ENCODE results near the gene MRTFA.
A peak's percentile ranks its signal among the peaks of the same experiment; 100 is the strongest.
"Not testable (repeated sequence)": the region's sequence is repeated elsewhere in the genome, so short reads cannot be mapped to it uniquely, and the experiment has no call there.

The MRTFA gene

DNA sequence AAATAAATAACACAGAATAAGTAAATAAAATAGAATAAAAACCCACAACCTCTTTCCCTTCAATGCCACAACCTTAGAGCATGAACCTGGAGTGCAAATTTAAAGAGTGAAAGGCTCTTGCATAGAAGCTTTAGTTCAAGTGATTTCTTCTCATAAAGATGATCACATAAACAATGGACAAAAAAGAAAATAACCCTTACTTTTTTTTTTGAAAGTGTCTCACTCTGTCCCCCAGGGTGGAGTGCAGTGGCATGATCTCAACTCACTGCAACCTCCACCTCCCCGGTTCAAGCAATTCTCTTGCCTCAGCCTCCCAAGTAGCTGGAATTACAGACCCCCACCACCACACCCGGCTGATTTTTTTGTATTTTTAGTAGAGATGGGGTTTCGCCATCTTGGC, 10.7 kb downstream of the MRTFA start:
- DNase-seq = not testable (repeated sequence)

DNA sequence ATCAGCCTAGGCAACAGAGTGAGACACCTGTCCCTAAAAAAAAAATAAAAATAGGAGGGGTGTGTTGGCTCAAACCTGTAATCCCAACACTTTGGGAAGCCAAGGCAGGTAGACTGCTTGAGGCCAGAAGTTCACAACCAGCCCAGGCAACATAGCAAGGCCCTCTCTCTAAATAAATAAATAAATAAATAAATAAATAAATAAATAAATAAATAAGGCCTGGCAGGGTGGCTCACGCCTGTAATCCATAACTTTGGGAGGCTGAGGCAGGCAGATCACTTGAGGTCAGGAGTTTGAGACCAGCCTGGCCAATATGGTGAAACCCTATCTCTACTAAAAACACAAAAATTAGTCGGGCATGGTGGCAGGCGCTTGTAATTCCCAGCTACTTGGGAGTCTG, 11.2 kb downstream of the MRTFA start:
- DNase-seq = not testable (repeated sequence)

DNA sequence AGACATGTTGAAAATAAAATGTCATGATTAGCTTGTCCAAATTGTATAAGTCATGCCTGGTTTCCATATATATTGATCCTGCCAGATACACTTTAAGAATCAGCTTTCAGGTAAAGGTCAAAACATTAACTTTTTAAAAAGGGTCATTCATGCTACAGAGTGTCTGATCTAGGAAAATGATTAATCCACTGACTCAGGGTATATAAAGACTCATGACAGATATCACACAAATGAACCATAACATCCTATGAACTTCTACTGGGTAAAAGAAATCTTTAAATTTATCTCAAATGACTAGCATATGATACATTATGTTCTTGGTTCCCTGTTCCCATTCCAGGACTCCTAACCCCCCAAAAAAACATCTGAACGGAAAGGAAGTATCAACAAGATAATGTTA, 11.7 kb downstream of the MRTFA start:
- DNase-seq = no peak

DNA sequence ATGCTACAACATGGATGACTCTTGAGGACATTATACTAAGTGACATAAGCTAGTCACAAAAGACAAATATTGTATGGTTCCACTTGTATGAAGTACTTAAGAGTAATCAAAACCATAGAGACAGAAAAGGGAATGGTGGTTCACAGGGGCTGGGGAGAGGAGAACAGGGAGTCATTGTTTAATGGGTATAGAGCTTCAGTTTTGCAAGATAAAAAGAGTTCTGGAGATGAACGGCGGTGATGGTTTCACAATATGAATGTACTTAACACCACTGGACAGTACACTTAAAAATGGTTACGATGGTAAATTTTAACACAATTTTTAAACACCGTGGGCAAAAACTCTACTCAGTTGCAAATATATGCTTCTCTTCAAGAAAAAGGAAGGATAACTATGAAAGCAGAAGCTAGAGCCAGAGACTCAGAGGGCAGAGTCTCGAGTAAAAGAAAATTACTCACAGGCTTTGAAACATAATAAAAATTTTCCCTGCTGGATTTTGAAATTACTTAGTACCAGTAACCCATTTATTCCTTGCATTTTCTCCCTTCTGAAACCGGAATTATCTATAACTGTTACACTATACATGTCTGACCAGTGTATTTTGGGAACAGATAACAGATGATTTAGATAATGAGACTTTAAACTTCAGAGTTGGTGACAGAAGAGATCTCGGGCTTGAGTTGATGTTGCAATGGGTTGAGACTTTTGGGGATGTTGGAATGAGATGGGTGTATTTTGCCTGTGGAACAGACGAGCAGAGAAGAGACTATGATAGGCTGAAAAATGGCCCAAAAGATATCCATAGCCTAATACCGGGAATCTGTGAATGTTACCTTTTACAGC, 15.0 kb downstream of the MRTFA start:
- no peak for DNase-seq

DNA sequence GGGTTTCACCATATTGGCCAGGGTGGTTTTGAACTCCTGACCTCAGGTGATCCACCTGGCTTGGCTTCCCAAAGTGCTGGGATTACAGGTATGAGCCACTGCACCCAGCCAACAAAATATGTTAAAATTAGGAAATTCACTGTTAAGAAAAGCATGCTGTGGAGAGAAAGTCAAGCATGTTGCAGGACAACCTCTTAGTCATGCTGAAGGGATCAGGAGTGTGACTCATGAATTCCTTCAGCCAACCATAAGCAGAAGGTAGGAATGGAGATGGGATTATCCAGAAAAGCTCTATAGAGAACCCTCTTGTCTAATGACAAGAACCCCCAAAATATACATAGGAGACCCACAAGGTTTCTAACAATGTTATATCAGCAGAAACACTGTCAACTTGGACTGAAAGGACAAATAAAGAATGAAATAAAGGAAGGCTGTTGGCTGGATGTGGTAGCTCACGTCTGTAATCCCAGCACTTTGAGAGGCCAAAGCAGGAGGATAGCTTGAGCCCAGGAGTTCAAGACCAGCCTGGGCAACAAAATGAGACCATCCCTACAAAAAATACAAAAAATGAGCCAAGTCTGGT, 16.0 kb downstream of the MRTFA start:
- DNase-seq = no peak

DNA sequence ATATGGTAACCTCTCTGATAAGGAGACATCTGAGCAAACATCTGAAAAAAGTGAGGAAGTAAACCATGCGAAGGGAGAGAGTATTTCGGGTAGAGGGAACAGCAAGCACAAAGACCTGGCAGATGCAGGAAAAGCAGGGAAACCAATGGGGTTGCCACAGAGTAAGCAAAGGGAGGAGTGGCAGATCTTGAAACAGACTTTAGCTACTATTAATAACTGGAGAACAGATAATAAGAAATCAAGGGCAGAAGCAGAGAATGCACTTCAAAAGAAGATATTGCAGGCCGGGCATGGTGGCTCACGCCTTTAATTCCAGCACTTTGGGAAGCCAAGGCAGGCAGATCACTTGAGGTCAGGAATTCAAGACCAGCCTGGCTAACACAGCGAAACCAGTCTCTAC, 18.1 kb downstream of the MRTFA start:
- no peak for DNase-seq

DNA sequence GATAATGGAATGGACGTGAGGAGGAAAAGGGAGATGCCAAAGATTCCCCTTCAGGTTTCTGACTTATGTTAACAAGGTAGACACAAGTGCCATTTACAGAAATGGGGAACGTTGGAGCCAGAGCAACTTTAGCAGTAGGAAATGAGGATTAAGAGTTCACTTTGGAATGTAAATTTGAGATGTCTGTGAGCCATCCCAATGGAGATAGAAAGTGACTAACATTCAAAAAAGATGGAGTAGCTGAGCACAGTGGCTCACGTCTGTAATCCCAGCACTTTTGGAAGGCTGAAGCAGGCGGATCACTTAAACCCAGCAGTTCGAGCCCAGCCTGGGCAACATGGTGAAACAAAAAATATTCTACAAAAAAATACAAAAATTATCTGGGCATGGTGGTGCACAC, 19.9 kb downstream of the MRTFA start:
- DNase-seq = no peak

DNA sequence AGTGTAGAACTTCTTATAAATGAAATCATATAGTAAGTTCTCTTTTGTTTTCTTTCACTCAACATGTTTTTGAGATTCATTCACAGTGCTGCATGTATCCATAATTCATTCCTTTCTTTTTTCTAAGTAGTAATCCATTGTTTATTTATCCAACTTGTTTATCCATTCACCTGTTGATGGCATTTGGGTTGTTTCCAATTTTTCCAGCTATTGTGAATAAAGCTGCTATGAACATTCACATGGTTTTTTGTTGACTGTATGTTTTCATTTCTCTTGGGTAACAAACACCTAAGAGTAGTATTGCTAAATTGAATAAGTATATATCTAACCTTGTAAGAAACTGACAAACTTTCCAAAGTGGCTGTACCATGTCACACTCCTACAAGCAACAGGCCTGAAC, 23.5 kb downstream of the MRTFA start:
- DNase-seq = no peak

DNA sequence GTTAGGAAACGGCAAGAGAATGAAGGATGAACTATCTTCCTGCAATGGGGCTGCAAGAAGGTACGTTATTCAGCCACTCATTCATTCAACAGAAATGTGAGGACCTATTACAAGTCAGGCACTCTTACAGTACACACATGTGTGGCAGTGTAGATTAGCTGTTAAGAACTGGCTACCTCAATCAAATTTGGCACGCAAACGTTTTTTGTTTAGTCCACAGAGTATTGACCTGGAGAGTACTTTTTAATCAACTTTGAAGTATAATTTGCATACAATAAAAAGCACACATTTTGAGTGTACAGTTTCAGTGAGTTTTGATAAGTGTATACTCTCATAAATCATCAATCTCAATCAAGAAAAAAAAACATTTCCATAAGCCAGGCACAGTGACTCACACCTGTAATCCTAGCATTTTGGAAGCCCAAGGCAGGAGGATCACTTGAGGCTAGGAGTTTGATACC, 24.2 kb downstream of the MRTFA start:
- DNase-seq = no peak

DNA sequence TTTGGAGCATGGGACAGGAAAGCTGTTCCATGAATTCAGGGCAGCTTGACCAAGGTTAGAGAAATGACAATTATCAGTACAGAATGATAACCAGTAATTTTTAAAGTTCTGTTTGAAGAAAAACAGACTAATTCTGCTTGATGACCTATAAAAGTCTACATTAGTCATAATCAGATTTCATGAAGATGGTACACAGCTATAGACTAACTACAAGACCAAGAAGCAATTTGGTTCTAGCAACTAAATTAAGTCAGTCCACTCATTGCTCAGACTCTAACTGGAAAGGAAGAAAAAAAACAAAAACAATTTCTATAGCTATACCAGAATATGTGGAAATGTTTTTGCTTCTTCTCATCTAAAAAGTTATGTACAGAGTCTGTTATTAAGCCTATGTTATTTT, 24.9 kb downstream of the MRTFA start:
- DNase-seq = no peak

DNA sequence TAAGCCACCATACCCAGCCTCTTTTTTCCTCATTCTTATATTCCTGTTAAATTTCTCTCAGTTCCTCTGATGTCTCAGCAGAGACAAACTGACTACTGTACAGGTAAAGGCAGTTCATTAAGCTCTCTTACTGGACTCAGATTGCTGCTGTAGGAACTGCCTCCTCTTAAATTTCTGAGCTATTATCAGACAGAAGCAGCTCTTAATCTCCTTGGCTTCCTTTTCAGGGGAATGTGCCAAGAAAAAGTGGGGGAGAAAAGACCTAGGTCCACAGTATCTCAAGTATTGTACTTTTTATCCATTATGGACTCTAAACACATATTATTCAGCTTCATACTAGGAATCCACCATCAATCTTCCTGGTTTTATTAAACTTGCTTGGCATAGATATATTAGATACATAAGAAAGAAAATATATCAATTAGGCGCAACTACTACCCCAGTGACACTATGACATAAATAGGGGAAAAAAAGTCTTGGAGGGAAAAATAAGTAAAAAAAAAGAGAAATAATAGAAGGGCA, 26.1 kb downstream of the MRTFA start:
- no peak for DNase-seq

DNA sequence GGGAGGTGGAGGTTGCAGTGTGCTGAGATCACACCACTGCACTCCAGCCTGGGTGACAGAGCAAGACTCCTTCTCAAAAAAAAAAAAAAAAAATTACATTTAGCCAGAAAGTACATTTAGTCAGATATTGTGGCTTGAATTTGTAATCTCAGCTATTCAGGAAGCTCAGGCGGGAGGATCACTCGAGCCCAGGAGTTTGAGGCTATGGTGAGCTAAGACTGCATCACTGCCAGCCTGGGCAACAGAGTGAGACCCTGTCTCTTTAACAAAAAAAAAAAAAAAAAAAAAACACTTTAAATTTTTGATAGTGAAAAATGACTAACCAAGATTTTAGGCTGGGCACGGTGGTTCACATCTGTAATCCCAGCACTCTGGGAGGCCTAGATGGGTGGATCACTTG, 27.3 kb downstream of the MRTFA start:
- no peak for DNase-seq

DNA sequence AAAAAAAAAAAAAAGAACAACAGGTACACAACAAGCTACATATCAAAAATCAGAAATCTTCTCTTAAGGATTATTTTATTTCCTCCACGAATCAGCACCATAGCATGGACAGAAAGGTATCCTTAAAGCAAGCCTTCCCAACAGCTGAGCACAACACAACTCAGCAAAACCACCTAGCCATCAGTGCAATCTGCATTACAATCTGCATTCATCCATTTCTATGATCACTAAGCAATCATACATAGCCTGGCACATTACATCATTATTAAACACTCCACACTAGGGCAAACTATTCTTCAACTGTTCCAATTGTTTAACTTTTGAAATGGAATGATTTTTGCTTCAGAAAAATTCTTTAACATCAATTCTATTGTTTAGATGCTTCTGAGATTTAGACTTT, 29.0 kb downstream of the MRTFA start:
- no peak for DNase-seq

DNA sequence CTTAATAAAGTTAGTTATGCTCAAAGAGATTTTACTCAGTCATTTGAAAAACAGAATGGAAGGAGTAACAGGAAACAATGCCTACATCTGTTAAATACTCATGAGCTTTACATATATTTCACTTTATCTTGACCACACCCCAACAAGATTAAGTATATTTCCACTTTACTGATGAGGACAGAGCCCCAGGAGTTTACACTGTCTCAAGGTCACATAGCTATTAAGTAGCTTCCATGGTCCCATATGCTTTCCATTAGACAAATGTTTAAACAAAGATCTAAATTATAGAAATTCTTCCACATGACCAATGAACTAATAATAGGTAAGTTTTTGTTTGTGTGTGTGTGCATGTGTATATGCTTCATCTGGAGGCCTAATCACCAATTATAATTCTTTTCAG, 30.2 kb downstream of the MRTFA start:
- DNase-seq = no peak

DNA sequence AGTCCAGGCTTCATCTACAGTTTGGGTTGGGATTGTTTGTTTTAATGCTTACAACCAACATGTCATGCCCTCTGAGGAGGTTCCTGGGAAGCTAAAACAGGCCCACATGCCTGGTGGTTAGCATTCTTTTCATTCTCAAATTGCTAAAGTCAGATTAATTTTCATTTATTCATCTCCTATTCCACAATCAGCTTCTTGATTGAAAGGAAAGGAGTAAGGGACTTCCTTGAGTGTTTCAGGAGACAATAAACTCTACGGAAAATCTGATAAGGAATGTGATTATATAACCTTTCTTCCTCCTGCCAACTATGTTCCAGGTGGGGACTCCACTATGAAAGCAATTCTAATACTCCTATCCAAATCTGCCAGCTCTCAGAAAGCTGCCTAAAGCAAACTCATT, 30.8 kb downstream of the MRTFA start:
- DNase-seq = peak in 1 of 2 experiments; percentile 36

DNA sequence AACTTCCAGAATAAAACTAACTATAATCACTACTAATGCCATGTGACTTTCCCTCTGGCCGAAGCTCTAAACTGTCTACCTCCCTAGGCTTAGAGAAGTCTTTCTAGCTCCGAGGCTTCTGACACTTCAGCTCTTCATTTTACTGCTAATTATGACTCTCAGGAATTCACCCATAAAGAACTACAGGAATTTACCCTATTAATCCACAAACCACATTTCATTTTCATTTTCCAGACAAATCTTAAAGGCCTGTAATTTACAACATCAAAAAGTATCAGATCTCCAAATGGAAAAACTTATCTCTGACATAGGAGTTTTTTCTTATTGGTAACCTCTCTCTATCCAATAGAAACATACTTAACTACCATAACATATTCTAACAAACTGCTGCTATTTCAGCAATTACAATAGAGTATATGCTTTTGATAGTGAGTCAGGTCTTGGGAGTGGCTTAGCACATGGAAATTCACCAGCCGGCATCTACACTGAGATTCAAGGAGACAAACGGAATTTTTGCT, 33.4 kb downstream of the MRTFA start:
- DNase-seq = no peak

DNA sequence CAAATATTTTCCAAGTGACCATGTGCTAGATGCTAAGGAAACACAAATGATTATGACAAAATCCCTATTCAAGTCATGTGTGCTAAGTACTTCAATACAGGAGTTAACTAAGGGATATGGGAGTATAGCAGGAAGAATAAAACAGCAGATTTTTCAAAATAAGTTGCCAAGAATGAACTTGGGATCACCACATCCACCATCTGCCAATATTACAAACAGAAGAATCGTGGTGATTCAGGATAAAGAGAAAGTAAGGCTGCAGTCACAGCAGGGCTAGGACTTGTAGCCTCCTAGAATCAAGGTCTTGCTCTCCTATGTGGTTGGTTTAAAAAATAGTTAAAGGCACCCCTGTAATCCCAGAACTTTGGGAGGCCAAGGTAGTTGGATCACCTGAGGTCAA, 34.3 kb downstream of the MRTFA start:
- DNase-seq = no peak

DNA sequence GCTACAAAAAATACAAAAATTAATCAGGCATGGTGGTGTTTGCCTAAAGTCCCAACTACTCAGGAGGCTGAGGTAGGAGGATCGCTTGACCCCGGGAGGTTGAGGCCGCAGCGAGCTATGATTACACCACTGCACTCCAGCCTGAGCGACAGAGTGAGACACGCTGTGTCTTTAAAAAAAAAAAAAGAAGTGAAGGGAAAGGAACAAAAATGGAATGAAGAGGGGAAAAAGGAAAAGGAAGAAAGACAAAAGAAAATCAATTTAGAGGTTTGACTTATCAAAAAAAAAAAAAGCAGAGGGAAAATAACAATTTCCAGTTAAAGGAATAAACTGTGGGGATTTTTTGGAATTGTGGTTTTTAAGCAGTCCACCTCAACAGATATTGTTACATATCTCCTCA, 36.8 kb downstream of the MRTFA start:
- DNase-seq = no peak

DNA sequence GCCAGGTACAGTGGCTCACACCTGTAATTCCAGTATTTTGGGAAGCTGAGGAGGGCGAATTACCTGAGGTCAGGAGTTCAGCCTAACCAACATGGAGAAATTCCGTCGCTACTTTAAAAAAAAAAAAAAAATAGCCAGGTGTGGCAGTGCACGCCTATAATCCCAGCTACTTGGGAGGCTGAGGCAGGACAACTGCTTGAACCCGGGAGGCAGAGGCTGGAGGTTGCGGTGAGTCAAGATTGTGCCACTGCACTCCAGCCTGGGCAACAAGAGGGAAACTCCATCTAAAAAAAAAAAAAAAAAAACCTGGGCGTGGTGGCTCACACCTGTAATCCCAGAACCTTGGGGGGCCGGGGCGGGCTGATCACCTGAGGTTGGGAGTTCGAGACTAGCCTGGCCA, 37.8 kb downstream of the MRTFA start:
- DNase-seq = not testable (repeated sequence)

DNA sequence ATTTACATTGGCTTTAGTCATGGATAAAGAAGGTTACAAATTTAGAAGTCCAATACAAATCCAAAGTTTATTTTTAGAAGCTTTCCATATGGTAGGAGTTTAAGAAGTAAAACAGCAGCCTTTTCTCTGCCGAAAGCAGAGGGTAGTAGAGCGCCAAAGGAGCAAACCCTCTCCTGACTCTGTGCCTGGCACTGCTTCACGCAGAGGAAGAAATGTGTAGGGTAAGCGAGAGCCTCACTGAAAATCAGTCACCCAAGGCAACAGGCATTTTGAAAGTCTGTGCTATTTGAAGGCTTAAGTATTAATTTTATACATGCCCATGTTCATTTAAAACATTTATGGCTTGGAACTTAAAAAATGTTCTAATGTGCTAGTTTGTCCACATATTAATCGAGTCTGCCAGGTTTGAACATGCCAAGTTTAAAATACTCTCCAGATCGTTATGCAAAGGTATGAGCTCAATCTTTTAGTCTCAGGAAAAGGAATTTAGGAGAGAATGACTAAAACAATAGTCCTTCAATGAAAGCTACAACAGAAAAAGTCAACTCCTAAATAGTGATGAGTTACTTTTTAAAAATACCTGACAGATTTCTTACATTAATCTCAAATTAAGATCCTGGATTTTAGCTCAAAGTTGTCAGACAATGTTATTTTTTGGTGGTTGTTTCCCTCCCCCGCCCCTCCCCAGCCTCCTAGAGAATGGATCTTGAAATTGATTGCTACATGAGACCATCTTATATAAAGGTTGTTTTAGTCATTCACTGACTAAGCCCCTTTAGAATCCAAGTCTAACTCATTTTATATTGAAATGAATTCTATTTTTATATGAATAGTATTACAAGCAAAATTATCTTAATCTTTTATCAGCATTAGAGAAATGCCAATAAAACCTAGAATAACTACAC, 38.7 kb downstream of the MRTFA start:
- no peak for DNase-seq

DNA sequence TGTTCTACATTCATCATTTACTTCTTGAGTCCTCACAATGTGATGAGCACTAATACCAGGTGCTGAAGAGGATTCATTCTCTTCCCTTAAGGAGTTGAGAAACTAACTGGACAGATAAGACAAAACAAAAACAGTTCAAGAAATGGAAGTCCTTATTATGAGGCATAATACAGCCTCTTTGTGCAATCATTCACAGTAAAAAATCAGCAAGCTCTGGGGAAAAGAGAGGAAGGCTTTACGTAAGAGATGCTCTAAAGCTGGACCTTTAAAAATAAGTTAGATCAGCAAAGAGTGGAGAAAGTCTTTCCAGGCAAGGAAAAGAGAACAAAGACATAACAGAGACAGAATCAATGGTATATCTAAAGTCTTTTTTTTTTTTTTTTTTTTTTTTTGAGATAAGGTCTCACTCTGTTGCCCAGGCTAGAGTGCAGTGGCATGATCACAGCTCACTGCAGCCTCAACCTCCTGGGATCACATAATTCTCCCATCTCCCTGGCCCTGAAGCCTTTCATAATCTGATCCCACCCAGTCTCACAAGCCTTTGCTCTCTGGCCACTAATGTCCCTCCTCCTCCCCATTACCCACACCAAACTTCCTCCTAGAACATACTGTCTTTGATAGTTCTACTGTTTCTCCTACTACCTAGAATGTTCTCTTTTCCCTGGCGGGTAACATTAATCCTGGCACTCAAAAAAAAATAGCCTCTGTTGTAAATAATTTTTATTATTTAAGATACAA, 40.9 kb downstream of the MRTFA start:
- no peak for DNase-seq

DNA sequence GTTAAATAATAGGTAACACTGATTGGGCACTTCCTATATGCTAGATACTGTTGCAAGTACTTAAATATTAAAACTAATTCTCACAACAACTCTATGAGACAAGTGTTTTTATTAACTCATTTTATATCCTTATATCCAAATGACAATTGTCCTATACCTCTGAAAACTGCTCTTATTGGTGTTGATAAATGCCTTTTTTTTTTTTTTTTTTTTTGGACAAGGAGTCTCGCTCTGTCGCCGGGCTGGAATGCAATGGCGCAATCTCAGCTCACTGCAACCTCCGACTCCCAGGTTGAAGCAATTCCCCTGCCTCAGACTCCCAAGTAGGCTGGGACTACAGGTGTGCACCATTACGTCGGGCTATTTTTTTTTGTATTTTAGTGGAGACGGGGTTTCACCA, 41.6 kb downstream of the MRTFA start:
- no peak for DNase-seq

All from cerebellar nuclear complex (tissue), 1 donor.